Measurements from ENCODE around the gene KRT82.

Gene KRT82

GRCh38 chr12:52404951-52405350 lies 1.2 kb downstream of the KRT82 start:
- Histone ChIP-seq H3K36me3 (ENCODE audit: insufficient read depth, low read length) (no peaks in the 10 kb centered on the region), H3K9me3 (ENCODE audit: insufficient read depth, low read depth, low read length) (no peaks in the 10 kb centered on the region), H3K4me3 (ENCODE audit: low read length) (no peak overlapping the region), H3K4me1 (ENCODE audit: insufficient read depth, low read length) (0 out of 2 replicates have a peak, but pooled peaks cover 6% of the 10 kb centered on the region), H3K27me3 (ENCODE audit: insufficient read depth, low read length) (no peaks in the 10 kb centered on the region), H3K9ac (ENCODE audit: low read depth, low read length) (no peak overlapping the region), H3K27ac (ENCODE audit: low read depth, low read length) (no peak overlapping the region)
- WGBS, result 94% methylated on average over 3 of the region's 3 CpGs

- no peaks in the 10 kb centered on the region for H3K36me3 ChIP-seq (ENCODE audit: insufficient read depth, low read length)
- H3K9me3 ChIP-seq (ENCODE audit: insufficient read depth, low read depth, low read length), result no peaks in the 10 kb centered on the region
- H3K4me3 ChIP-seq (ENCODE audit: low read length), result no peak overlapping the region
- 0 out of 2 replicates have a peak, but pooled peaks cover 6% of the 10 kb centered on the region for H3K4me1 ChIP-seq (ENCODE audit: insufficient read depth, low read length)
- WGBS, result 94% methylated on average over 9 of the region's 9 CpGs
- H3K27ac ChIP-seq (ENCODE audit: low read depth, low read length), result no peak overlapping the region
- H3K27me3 ChIP-seq (ENCODE audit: insufficient read depth, low read length), result no peaks in the 10 kb centered on the region
- H3K9ac ChIP-seq (ENCODE audit: low read depth, low read length), result no peak overlapping the region
Measured at GRCh38 chr12:52403561-52403960, 2.6 kb downstream of the KRT82 start.

GRCh38 chr12:52402873-52403540 lies 3.1 kb downstream of the KRT82 start:
- no peak overlapping the region for H3K4me3 ChIP-seq (ENCODE audit: low read length)
- 0 out of 2 replicates have a peak, but pooled peaks cover 6% of the 10 kb centered on the region for H3K4me1 ChIP-seq (ENCODE audit: insufficient read depth, low read length)
- WGBS, result 70% methylated on average over 3 of the region's 3 CpGs
- no peak overlapping the region for H3K9ac ChIP-seq (ENCODE audit: low read depth, low read length)
- H3K27ac ChIP-seq (ENCODE audit: low read depth, low read length), result no peak overlapping the region
- H3K9me3 ChIP-seq (ENCODE audit: insufficient read depth, low read depth, low read length), result no peaks in the 10 kb centered on the region
- no peaks in the 10 kb centered on the region for H3K27me3 ChIP-seq (ENCODE audit: insufficient read depth, low read length)
- H3K36me3 ChIP-seq (ENCODE audit: insufficient read depth, low read length), result no peaks in the 10 kb centered on the region

- Histone ChIP-seq H3K27me3 (ENCODE audit: insufficient read depth, low read length) (no peaks in the 10 kb centered on the region), H3K9me3 (ENCODE audit: insufficient read depth, low read depth, low read length) (no peaks in the 10 kb centered on the region), H3K4me3 (ENCODE audit: low read length) (no peak overlapping the region), H3K4me1 (ENCODE audit: insufficient read depth, low read length) (0 out of 2 replicates have a peak, but pooled peaks cover 6% of the 10 kb centered on the region), H3K9ac (ENCODE audit: low read depth, low read length) (no peak overlapping the region), H3K36me3 (ENCODE audit: insufficient read depth, low read length) (no peaks in the 10 kb centered on the region), H3K27ac (ENCODE audit: low read depth, low read length) (no peak overlapping the region)
- 100% methylated on average over 2 of the region's 2 CpGs for WGBS
Measured at GRCh38 chr12:52402377-52402776, 3.8 kb downstream of the KRT82 start.

- no peaks in the 10 kb centered on the region for H3K36me3 ChIP-seq (ENCODE audit: insufficient read depth, low read length)
- H3K27ac ChIP-seq (ENCODE audit: low read depth, low read length), result no peak overlapping the region
- 0 out of 2 replicates have a peak, but pooled peaks cover 6% of the 10 kb centered on the region for H3K4me1 ChIP-seq (ENCODE audit: insufficient read depth, low read length)
- H3K27me3 ChIP-seq (ENCODE audit: insufficient read depth, low read length), result no peaks in the 10 kb centered on the region; the same call in 1 of the 2 replicates
- no peak overlapping the region for H3K9ac ChIP-seq (ENCODE audit: low read depth, low read length)
- WGBS, result 90% methylated on average over 4 of the region's 4 CpGs
- no peaks in the 10 kb centered on the region for H3K9me3 ChIP-seq (ENCODE audit: insufficient read depth, low read depth, low read length)
- no peak overlapping the region for H3K4me3 ChIP-seq (ENCODE audit: low read length)
Measured at GRCh38 chr12:52401926-52402325, 4.2 kb downstream of the KRT82 start.

DNA sequence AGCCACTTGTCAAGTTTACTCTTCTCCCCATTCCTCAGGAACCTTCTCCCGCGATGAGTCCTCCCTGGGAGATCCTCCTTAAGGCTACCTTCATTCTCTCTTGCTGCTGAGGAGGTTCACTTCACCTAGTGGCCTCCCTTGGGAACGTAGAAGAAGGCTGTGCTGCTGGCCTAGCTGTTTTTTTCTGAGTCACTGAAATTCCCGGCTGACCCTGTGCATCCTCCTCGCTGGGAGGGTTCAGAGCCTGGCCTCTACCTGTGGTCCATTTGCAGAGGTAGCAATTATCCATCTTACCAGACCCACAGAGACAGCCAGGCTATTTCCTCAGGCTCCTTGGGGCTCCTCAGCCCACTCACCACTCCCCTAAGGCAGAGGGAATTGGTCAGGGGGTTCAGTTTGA lies 4.6 kb downstream of the KRT82 start:
- H3K4me3 ChIP-seq (ENCODE audit: low read length), result no peak overlapping the region
- H3K36me3 ChIP-seq (ENCODE audit: insufficient read depth, low read length), result no peaks in the 10 kb centered on the region
- 0 out of 2 replicates have a peak, but pooled peaks cover 6% of the 10 kb centered on the region for H3K4me1 ChIP-seq (ENCODE audit: insufficient read depth, low read length)
- H3K9ac ChIP-seq (ENCODE audit: low read depth, low read length), result no peak overlapping the region
- H3K27me3 ChIP-seq (ENCODE audit: insufficient read depth, low read length), result no peaks in the 10 kb centered on the region; the same call in 1 of the 2 replicates
- no peaks in the 10 kb centered on the region for H3K9me3 ChIP-seq (ENCODE audit: insufficient read depth, low read depth, low read length)
- H3K27ac ChIP-seq (ENCODE audit: low read depth, low read length), result no peak overlapping the region
- 91% methylated on average over 5 of the region's 5 CpGs for WGBS

DNA sequence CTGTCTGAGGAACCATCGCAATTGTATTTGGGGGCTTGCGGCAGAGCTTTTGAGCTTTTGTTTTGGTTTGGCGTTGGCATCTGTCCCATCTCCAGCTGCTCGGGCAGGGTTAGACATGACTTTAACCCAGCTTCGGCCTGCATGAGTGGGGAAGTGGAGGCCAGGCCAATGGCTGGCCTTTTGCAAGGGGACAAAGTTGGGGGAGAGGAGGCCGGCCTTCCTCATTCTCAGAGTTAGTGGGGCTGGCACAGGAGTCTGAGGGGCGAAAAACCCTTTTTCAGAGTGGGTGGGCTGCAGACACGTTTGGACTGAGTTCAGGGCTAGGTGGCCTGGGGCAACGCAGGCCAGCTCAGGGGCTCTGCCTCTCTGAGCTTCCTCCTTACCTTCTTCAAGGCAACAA lies 5.2 kb downstream of the KRT82 start:
- H3K27me3 ChIP-seq (ENCODE audit: insufficient read depth, low read length), result no peaks in the 10 kb centered on the region; the same call in 1 of the 2 replicates
- H3K27ac ChIP-seq (ENCODE audit: low read depth, low read length), result no peak overlapping the region
- 95% methylated on average over 9 of the region's 9 CpGs for WGBS

GRCh38 chr12:52399756-52400155 lies 6.4 kb downstream of the KRT82 start:
- Histone ChIP-seq H3K4me1 (ENCODE audit: insufficient read depth, low read length) (0 out of 2 replicates have a peak, but pooled peaks cover 6% of the 10 kb centered on the region), H3K9me3 (ENCODE audit: insufficient read depth, low read depth, low read length) (no peaks in the 10 kb centered on the region), H3K9ac (ENCODE audit: low read depth, low read length) (no peak overlapping the region), H3K27ac (ENCODE audit: low read depth, low read length) (no peak overlapping the region), H3K27me3 (ENCODE audit: insufficient read depth, low read length) (no peaks in the 10 kb centered on the region; the same call in 1 of the 2 replicates), H3K4me3 (ENCODE audit: low read length) (no peak overlapping the region), H3K36me3 (ENCODE audit: insufficient read depth, low read length) (no peaks in the 10 kb centered on the region)
- WGBS, result 94% methylated on average over 16 of the region's 16 CpGs

More for the DNA sequence above, 5.2 kb downstream of the KRT82 start:
- H3K9ac ChIP-seq (ENCODE audit: low read depth, low read length), result no peak overlapping the region
- H3K4me1 ChIP-seq (ENCODE audit: insufficient read depth, low read length), result 0 out of 2 replicates have a peak, but pooled peaks cover 6% of the 10 kb centered on the region
- no peak overlapping the region for H3K4me3 ChIP-seq (ENCODE audit: low read length)
- no peaks in the 10 kb centered on the region for H3K36me3 ChIP-seq (ENCODE audit: insufficient read depth, low read length)
- no peaks in the 10 kb centered on the region for H3K9me3 ChIP-seq (ENCODE audit: insufficient read depth, low read depth, low read length)

GRCh38 chr12:52398176-52398575 lies 8.0 kb downstream of the KRT82 start:
- no peak overlapping the region for H3K4me3 ChIP-seq (ENCODE audit: low read length)
- no peaks in the 10 kb centered on the region; the same call in 1 of the 2 replicates for H3K27me3 ChIP-seq (ENCODE audit: insufficient read depth, low read length)
- WGBS, result 84% methylated on average over 1 of the region's 1 CpG
- H3K4me1 ChIP-seq (ENCODE audit: insufficient read depth, low read length), result 0 out of 2 replicates have a peak, but pooled peaks cover 6% of the 10 kb centered on the region
- H3K36me3 ChIP-seq (ENCODE audit: insufficient read depth, low read length), result no peaks in the 10 kb centered on the region
- H3K9me3 ChIP-seq (ENCODE audit: insufficient read depth, low read depth, low read length), result no peaks in the 10 kb centered on the region
- no peak overlapping the region for H3K9ac ChIP-seq (ENCODE audit: low read depth, low read length)
- no peak overlapping the region for H3K27ac ChIP-seq (ENCODE audit: low read depth, low read length)

- Histone ChIP-seq H3K9ac (ENCODE audit: low read depth, low read length) (no peak overlapping the region), H3K4me1 (ENCODE audit: insufficient read depth, low read length) (no peaks in the 10 kb centered on the region), H3K9me3 (ENCODE audit: insufficient read depth, low read depth, low read length) (no peaks in the 10 kb centered on the region), H3K27me3 (ENCODE audit: insufficient read depth, low read length) (no peaks in the 10 kb centered on the region; the same call in 1 of the 2 replicates), H3K36me3 (ENCODE audit: insufficient read depth, low read length) (no peaks in the 10 kb centered on the region), H3K4me3 (ENCODE audit: low read length) (no peak overlapping the region), H3K27ac (ENCODE audit: low read depth, low read length) (no peak overlapping the region)
- WGBS, result 93% methylated on average over 8 of the region's 8 CpGs
Measured at GRCh38 chr12:52396656-52397055, 9.5 kb downstream of the KRT82 start.

- WGBS, result 74% methylated on average over 20 of the region's 20 CpGs
- Histone ChIP-seq H3K36me3 (ENCODE audit: insufficient read depth, low read length) (no peaks in the 10 kb centered on the region), H3K4me3 (ENCODE audit: low read length) (no peak overlapping the region), H3K27ac (ENCODE audit: low read depth, low read length) (no peak overlapping the region), H3K9ac (ENCODE audit: low read depth, low read length) (no peak overlapping the region), H3K4me1 (ENCODE audit: insufficient read depth, low read length) (no peaks in the 10 kb centered on the region), H3K9me3 (ENCODE audit: insufficient read depth, low read depth, low read length) (no peaks in the 10 kb centered on the region), H3K27me3 (ENCODE audit: insufficient read depth, low read length) (no peaks in the 10 kb centered on the region; the same call in 1 of the 2 replicates)
Measured at GRCh38 chr12:52395761-52396434, 10.2 kb downstream of the KRT82 start.

Measured in HUES64 (cell line).